HG03135 (cell line): ENCODE measurements around the gene RNF11.
"Not testable (repeated sequence)": the region's sequence is repeated elsewhere in the genome, so short reads cannot be mapped to it uniquely, and the experiment has no call there.

ENCODE experiments used
- ATAC-seq: cut with Tn5 transposase; IDR thresholded peaks from one replicate; pipeline ENCODE4 v1.9.1; 2021; ENCODE audit warnings: mild to moderate bottlenecking, moderate library complexity; ENCODE audit not compliant: unreplicated experiment

The RNF11 gene, protein sequence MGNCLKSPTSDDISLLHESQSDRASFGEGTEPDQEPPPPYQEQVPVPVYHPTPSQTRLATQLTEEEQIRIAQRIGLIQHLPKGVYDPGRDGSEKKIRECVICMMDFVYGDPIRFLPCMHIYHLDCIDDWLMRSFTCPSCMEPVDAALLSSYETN

GRCh38 chr1:51235673-51236530 lies at the start of gene RNF11:
TSS of gene RNF11 (plus strand) at chr1:51236273. CDS start at chr1:51236757, 484 bp downstream.
- ATAC-seq = peak; percentile 79

- no peak for ATAC-seq
Measured at GRCh38 chr1:51188230-51188629, 47.8 kb upstream of the RNF11 start.

- no peak for ATAC-seq
Measured at GRCh38 chr1:51189421-51190073, 46.5 kb upstream of the RNF11 start.

DNA sequence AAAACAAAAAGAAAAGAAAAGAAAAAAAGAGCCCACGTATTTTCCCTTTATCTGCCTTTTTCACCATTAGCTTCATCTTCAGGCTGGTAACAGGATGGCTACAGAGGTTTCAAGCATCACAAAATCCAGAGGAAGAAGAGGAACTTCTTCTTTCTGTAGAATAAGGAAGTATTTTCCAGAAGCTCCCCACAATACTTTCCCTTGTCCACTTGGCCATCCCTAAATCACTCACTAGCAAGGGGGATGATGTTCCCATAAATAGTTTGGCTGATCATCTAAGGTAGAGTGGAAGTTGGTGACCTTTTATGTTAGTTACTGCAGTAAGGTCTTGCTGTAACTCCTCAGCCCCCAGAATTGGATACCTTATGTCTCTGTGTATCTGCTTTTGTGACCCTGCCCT lies 45.1 kb upstream of the RNF11 start:
- ATAC-seq = no peak

- no peak for ATAC-seq
Measured at GRCh38 chr1:51192213-51192843, 43.7 kb upstream of the RNF11 start.

DNA sequence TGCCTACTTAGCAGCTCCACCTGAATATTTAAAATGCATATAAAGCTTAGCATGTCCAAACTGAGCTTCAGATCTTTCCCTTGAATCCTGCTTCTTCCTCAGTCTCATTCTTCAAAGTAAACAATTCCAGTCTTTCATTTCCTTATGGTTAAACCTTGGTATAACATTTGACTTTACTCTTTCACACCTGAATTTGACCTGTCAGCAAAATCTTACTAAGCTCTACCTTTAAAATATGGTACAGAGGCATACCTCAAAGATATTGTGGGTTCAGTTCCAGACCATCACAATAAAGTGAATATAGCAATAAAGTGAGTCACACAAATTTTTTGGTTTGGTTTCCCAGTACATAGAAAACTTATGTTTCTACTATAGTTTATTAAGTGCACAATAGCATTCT lies 42.5 kb upstream of the RNF11 start:
- ATAC-seq = no peak

GRCh38 chr1:51203121-51203873 lies 32.8 kb upstream of the RNF11 start:
- ATAC-seq = peak; percentile 81

- ATAC-seq = no peak
Measured at GRCh38 chr1:51203874-51204245, 32.2 kb upstream of the RNF11 start.

DNA sequence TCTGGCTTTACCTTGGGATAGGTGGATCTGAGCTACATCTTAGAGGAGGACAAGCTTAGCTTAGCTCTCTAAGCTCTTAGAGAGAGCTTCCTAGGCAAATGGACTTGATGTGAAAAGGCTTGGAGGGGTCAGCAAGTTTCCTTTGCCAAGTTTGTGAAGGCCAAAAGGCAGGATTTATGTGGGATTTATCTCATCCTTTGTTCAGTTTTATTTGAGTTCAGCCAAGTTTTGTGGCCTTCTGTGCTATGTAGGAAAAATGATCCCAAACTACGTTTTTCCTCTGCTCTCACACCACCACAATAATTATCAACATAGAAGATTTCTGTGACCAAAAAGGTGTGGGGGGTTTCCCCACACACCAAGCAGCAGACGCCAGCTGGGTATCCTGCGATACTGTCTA lies 26.0 kb upstream of the RNF11 start:
- no peak for ATAC-seq

- no peak for ATAC-seq
Measured at GRCh38 chr1:51210676-51211075, 25.4 kb upstream of the RNF11 start.

- no peak for ATAC-seq
Measured at GRCh38 chr1:51214615-51215131, 21.4 kb upstream of the RNF11 start.

- no peak for ATAC-seq
Measured at GRCh38 chr1:51215169-51215568, 20.9 kb upstream of the RNF11 start.

- ATAC-seq = no peak
Measured at GRCh38 chr1:51216631-51217030, 19.4 kb upstream of the RNF11 start.

DNA sequence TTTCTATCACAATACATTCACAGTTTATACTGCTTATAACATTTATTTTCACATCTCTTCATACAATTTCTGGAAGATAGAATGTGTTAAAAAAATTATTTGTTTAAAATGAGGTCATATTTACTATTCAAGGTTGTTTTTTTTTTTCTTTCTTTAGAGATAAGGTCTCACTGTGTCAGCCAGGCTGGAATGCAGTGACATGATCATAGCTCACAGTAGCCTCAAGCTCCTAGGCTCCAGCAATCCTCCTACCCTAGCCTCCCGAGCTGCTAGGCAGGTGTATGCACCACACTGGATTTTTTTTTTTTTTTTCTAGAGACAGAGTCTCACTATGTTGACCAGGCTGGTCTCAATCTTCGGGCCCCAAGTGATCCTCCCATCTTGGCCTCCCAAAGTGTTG lies 19.0 kb upstream of the RNF11 start:
- ATAC-seq = no peak

DNA sequence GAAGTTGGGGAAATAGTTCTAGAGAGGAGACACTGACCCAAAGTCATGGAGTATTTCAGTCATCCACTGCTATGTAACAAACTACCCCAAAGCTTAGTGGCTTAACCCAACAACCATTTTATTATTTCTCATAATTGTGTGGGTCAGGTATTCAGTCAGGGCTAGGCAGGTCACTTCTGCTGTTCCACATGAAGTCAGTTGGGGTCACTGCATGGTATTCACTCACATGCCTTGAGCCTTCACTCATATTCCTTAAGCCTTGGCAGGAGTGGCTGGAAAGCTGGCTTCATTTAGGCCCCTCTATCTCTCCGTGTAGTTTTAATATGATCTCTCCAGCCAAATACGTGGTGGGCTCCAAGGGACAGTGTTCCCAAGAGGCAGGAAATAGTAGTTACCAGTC lies 17.5 kb upstream of the RNF11 start:
- no peak for ATAC-seq

DNA sequence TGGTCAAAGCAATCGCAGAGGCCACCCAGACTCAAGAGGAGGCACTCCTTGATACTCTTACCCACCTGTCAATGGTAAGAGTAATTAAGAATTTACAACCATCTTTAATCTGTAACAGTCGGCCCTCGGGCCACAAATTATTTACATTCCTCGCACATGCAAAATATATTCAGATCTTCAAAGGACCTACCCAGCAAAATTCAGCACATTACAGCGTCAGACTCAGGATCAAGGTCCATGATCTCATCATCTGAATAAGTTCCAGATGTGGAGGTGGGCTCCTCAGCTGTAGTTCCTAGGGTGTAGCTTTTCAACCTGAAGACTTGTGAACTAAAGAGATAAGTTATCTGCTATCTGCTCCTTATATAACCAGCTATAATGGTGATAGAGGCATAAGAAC lies 17.1 kb upstream of the RNF11 start:
- no peak for ATAC-seq

- not testable (repeated sequence) for ATAC-seq
Measured at GRCh38 chr1:51221529-51221928, 14.5 kb upstream of the RNF11 start.

- no peak for ATAC-seq
Measured at GRCh38 chr1:51222136-51222787, 13.8 kb upstream of the RNF11 start.

GRCh38 chr1:51222809-51223208 lies 13.3 kb upstream of the RNF11 start:
- no peak for ATAC-seq

GRCh38 chr1:51224255-51224654 lies 11.8 kb upstream of the RNF11 start:
- ATAC-seq = no peak
